Measurements from ENCODE around the gene KCNJ10.

DNA sequence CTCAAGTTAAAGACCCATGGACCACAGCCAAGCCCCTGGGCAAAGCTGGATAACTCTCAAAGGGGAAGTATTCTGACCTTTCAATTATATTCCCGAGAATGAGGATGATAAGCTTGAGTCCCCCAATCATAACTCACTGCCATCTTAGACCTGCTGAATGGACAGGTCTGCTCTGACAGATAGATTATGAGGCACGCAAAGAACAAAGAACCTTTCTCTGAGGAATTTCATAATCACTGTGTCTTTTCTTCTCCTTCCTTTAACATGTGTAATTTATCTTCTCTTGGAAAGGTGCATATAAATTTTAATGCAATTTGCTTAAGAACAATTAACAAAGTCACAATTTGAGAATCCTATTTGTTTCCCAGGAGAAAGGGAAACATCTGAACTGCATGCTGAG is 60.2 kb downstream of the KCNJ10 start:
- TF ChIP-seq, protein P1, sequence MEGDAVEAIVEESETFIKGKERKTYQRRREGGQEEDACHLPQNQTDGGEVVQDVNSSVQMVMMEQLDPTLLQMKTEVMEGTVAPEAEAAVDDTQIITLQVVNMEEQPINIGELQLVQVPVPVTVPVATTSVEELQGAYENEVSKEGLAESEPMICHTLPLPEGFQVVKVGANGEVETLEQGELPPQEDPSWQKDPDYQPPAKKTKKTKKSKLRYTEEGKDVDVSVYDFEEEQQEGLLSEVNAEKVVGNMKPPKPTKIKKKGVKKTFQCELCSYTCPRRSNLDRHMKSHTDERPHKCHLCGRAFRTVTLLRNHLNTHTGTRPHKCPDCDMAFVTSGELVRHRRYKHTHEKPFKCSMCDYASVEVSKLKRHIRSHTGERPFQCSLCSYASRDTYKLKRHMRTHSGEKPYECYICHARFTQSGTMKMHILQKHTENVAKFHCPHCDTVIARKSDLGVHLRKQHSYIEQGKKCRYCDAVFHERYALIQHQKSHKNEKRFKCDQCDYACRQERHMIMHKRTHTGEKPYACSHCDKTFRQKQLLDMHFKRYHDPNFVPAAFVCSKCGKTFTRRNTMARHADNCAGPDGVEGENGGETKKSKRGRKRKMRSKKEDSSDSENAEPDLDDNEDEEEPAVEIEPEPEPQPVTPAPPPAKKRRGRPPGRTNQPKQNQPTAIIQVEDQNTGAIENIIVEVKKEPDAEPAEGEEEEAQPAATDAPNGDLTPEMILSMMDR (conservative IDR thresholded peaks at IDR 0.05; ENCODE audit: low read length) = no peak
- TF ChIP-seq EZH2phosphoT487 (IDR thresholded peaks at IDR 0.05; ENCODE audit: borderline replicate concordance) = no peak
